Adrenal gland (tissue), 12 donors: ENCODE data around the gene CRELD1. TPM values are rescaled to one million over a fixed set of nuclear protein-coding genes. Genes with fewer than 3 reads are reported as not detected.

Source experiments
- DNase-seq, 7 donors: peaks; one replicate each; pipeline ENCODE4 v3.0.0-alpha.2; 2019 to 2020
- H3K27ac ChIP-seq, 5 donors: fragments of 200-600 bp; sonication (generic) in 4 of 5; 1 replicate in 3 of 5; 2 replicates in 2 of 5; pipeline versions ENCODE4 v1.5.1 to v1.8.0; 2016 to 2020; ENCODE audit warnings: mild to moderate bottlenecking in 1 of 5
- H3K27me3 ChIP-seq: fragments of 200-600 bp; 2 replicates; pipeline ENCODE4 v1.8.0; 2021
- H3K36me3 ChIP-seq, 2 donors: fragments of 200-600 bp; replicated peaks in 1 of 2; 1 replicate in 1 of 2; 2 replicates in 1 of 2; pipeline versions ENCODE4 v1.5.1 to v1.8.0; 2018 to 2022
- H3K4me1 ChIP-seq, 2 donors: fragments of 200-600 bp; replicated peaks in 1 of 2; 1 replicate in 1 of 2; 2 replicates in 1 of 2; pipeline versions ENCODE4 v1.5.1 to v1.8.0; 2018 to 2021
- H3K4me3 ChIP-seq, 4 donors: fragments of 200-600 bp; sonication (generic) in 3 of 4; one replicate each; pipeline ENCODE4 v1.5.1; 2016 to 2018
- H3K9me3 ChIP-seq, 3 donors: fragments of 200-600 bp; sonication (generic) in 1 of 3; replicated peaks in 1 of 3; 1 replicate in 2 of 3; 2 replicates in 1 of 3; pipeline versions ENCODE4 v1.5.1 to v1.8.0; 2016 to 2021
- POLR2A ChIP-seq, 2 donors: fragments of 450-650 bp; IDR thresholded peaks; one replicate each; pipeline ENCODE4 v1.6.1; 2017; ENCODE audit warnings: antibody characterized with exemption in 2 of 2, mild to moderate bottlenecking in 2 of 2, moderate library complexity in 1 of 2
- whole genome bisulfite sequencing, 4 donors: extraction: QIAGEN DNeasy Blood & Tissue Kit in 2 of 4; methylation state at CpG; one replicate each; pipeline versions ENCODE4 v1.1.5 to v1.1.7; 2013 to 2017; 5-methylcytosine and 5-hydroxymethylcytosine counted together
- intact Hi-C, 2 donors: fragments of 100-400 bp; cut with DNase I; formaldehyde crosslinking; loops; one replicate each; pipeline versions ENCODE4 v1.14.1 to v1.15.0; 2022 to 2023
- polyA plus RNA-seq, 3 donors: library from polyadenylated mRNA; stranded (reverse); fragments of 200-250 nt in 2 of 3; fragments of 350-450 nt in 1 of 3; fragmentation: Illumina TruSeq in 1 of 3; extraction: RNeasy Lipid Tissue Mini Kit (QIAGEN cat#74804) in 1 of 3; gene quantifications; one replicate each; pipeline ENCODE4 v1.2.3, GENCODE V29; 2013 to 2014
- total RNA-seq, 9 donors: library from RNA; depleted of rRNA in 4 of 9; stranded (reverse); fragments of >200 nt in 4 of 9; fragments of 120-200 nt in 1 of 9; fragmentation: NEBNext Ultra II Directional in 1 of 9; extraction: Animal tissue kit (Norgen Biotek cat#: 25700) in 1 of 9; gene quantifications; one replicate each; pipeline versions ENCODE4 v1.1.0 to v1.2.4, GENCODE V29; 2013 to 2023
- TF ChIP-seq, protein P1 (sequence below), 6 experiments: fragments of 450-650 bp in 4 of 6; fragments of 200-600 bp in 2 of 6; sonication (generic) in 1 of 6; IDR thresholded peaks; 1 replicate in 5 of 6; 2 replicates in 1 of 6; pipeline versions ENCODE4 v1.5.1 to v1.8.0; 2016 to 2021; ENCODE audit warnings: antibody characterized with exemption in 6 of 6, mild to moderate bottlenecking in 2 of 6, moderate library complexity in 1 of 6
- donor health status: healthy with polysubstance abuse.
- donor health status: Bipolar disorder and iron deficiency.
- donor health status: DM: yes; HTN: yes; CAD: no.
- donor health status: DM: no; HTN: no; CAD: no.
- donor health status: DM: no; HTN: no; CAD: no.
- donor health status: DM: yes; HTN: yes; CAD: no.

CRELD1 gene
- total and polyA plus RNA-seq, 12 donors = 28.8 to 137 (median 47.8) TPM

- DNase-seq = no peak
- WGBS, 4 donors = 88 to 94% (median 92%) methylated on average over 4 of the region's 4 CpGs
- intact Hi-C loops = loop anchor here in 1 of 2 donors (10.0 kb wide), 1 partner anchor 217 kb away; no protein-coding TSS in a partner anchor
Measured at GRCh38 chr3:9942164-9942563, 8.5 kb downstream of the CRELD1 start.

GRCh38 chr3:9942934-9943690, 9.5 kb downstream of the CRELD1 start:
- Histone ChIP-seq H3K4me3 (no peak overlapping the region), H3K9me3 (no peaks in the 10 kb centered on the region), H3K36me3 (peaks cover 0 to 4% of the 10 kb centered on the region in 2 donors), H3K27me3 (no peaks in the 10 kb centered on the region), H3K27ac (no peak overlapping the region), H3K4me1 (peaks cover 5 to 23% of the 10 kb centered on the region in 2 donors)
- DNase-seq = no peak
- no peak for TF ChIP-seq POLR2A (IDR thresholded peaks at IDR 0.05)
- TF ChIP-seq, protein P1, sequence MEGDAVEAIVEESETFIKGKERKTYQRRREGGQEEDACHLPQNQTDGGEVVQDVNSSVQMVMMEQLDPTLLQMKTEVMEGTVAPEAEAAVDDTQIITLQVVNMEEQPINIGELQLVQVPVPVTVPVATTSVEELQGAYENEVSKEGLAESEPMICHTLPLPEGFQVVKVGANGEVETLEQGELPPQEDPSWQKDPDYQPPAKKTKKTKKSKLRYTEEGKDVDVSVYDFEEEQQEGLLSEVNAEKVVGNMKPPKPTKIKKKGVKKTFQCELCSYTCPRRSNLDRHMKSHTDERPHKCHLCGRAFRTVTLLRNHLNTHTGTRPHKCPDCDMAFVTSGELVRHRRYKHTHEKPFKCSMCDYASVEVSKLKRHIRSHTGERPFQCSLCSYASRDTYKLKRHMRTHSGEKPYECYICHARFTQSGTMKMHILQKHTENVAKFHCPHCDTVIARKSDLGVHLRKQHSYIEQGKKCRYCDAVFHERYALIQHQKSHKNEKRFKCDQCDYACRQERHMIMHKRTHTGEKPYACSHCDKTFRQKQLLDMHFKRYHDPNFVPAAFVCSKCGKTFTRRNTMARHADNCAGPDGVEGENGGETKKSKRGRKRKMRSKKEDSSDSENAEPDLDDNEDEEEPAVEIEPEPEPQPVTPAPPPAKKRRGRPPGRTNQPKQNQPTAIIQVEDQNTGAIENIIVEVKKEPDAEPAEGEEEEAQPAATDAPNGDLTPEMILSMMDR (IDR thresholded peaks at IDR 0.05) = no peak
- 87 to 89% (median 88%) methylated on average over 8 to 11 of the region's 11 CpGs for WGBS, 4 donors
- intact Hi-C loops = loop anchor here in 1 of 2 donors (10.0 kb wide), 1 partner anchor 218 kb away; no protein-coding TSS in a partner anchor

More at GRCh38 chr3:9942164-9942563, 8.5 kb downstream of the CRELD1 start:
- H3K36me3 ChIP-seq = peaks cover 0 to 13% of the 10 kb centered on the region in 2 donors
- peaks cover 0 to 13% of the 10 kb centered on the region in 2 donors for H3K4me1 ChIP-seq
- no peak overlapping the region for H3K27ac ChIP-seq
- TF ChIP-seq, protein P1 (IDR thresholded peaks at IDR 0.05) = no peak
- TF ChIP-seq POLR2A (IDR thresholded peaks at IDR 0.05) = no peak
- no peak overlapping the region for H3K4me3 ChIP-seq
- H3K27me3 ChIP-seq = no peaks in the 10 kb centered on the region
- H3K9me3 ChIP-seq = no peaks in the 10 kb centered on the region

DNA sequence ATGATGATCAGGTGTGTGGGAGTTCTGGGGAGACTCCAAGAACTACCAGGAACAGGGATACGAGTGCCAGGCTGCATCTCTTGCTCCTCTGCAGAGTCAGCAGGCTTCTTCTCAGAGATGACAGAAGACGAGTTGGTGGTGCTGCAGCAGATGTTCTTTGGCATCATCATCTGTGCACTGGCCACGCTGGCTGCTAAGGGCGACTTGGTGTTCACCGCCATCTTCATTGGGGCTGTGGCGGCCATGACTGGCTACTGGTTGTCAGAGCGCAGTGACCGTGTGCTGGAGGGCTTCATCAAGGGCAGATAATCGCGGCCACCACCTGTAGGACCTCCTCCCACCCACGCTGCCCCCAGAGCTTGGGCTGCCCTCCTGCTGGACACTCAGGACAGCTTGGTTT, 10.6 kb downstream of the CRELD1 start:
- no peak overlapping the region for H3K27ac ChIP-seq
- 89 to 98% (median 90%) methylated on average over 6 to 11 of the region's 11 CpGs for WGBS, 4 donors
- no peak overlapping the region for H3K4me3 ChIP-seq
- H3K36me3 ChIP-seq = no peaks in the 10 kb centered on the region
- no peaks in the 10 kb centered on the region for H3K9me3 ChIP-seq
- TF ChIP-seq, protein P1 (IDR thresholded peaks at IDR 0.05) = no peak
- TF ChIP-seq POLR2A (IDR thresholded peaks at IDR 0.05) = no peak
- intact Hi-C loops = loop anchor here in 1 of 2 donors (10.0 kb wide), 1 partner anchor 219 kb away; no protein-coding TSS in a partner anchor
- H3K27me3 ChIP-seq = no peaks in the 10 kb centered on the region
- peaks cover 5 to 24% of the 10 kb centered on the region in 2 donors for H3K4me1 ChIP-seq
- DNase-seq = no peak

DNA sequence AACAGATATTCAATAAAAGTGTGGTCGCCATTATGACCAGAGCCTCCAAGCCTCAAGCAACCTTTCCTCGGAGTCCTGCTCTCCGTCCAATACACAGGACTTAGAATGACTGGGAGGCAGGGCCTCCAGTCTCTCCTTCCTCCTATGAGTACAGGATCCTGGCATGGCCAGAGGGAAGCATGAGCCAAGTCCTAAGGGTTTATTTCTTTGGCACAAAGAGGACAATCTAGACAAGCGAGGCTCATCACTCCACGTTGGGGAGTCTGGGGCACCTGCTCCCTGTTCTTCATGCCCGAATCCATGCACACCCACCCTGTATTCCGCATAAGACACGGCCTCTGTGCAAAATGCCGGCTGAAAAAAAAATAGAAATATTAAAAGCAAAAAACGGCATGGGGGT, 11.7 kb downstream of the CRELD1 start:
- intact Hi-C loops = loop anchor here in 1 of 2 donors (10.0 kb wide), 1 partner anchor 221 kb away; no protein-coding TSS in a partner anchor
- no peaks in the 10 kb centered on the region for H3K9me3 ChIP-seq
- no peak for TF ChIP-seq POLR2A (IDR thresholded peaks at IDR 0.05)
- no peaks in the 10 kb centered on the region for H3K36me3 ChIP-seq
- no peaks in the 10 kb centered on the region for H3K27me3 ChIP-seq
- H3K27ac ChIP-seq = no peak overlapping the region
- H3K4me1 ChIP-seq = peaks cover 5 to 24% of the 10 kb centered on the region in 2 donors
- no peak for DNase-seq
- no peak overlapping the region for H3K4me3 ChIP-seq
- WGBS, 4 donors = 83 to 94% (median 87%) methylated on average over 8 to 10 of the region's 10 CpGs
